GM23248 (cell line): ENCODE measurements around the gene OR8B8. TPM values are rescaled to one million over a fixed set of nuclear protein-coding genes. Genes with fewer than 3 reads are reported as not detected.
"Not testable (repeated sequence)": the region's sequence is repeated elsewhere in the genome, so short reads cannot be mapped to it uniquely, and the experiment has no call there.

Experiments used
- DNase-seq: peaks from one replicate; pipeline ENCODE4 v3.0.0-alpha.2; 2015
- H2AFZ ChIP-seq: fragments of 200-600 bp; sonication (generic); 2 replicates; pipeline ENCODE4 v1.6.1; 2016; ENCODE audit warnings: antibody characterized with exemption
- H3F3A ChIP-seq: fragments of 200-600 bp; sonication (generic); 2 replicates; pipeline ENCODE4 v1.6.1; 2016; ENCODE audit warnings: mild to moderate bottlenecking, antibody characterized with exemption, mixed run types; ENCODE audit not compliant: insufficient read depth
- H3K27ac ChIP-seq: fragments of 200-600 bp; sonication (generic); 2 replicates; pipeline ENCODE4 v1.5.1; 2016; ENCODE audit warnings: mild to moderate bottlenecking
- H3K27me3 ChIP-seq: fragments of 200-600 bp; sonication (generic); replicated peaks from 2 replicates; pipeline ENCODE4 v1.6.1; 2016; ENCODE audit warnings: mild to moderate bottlenecking; ENCODE audit not compliant: insufficient read depth
- H3K36me3 ChIP-seq: fragments of 200-600 bp; sonication (generic); 2 replicates; pipeline ENCODE4 v1.6.1; 2016; ENCODE audit warnings: low read depth, mild to moderate bottlenecking
- H3K4me1 ChIP-seq: fragments of 200-600 bp; sonication (generic); 2 replicates; pipeline ENCODE4 v1.6.1; 2016; ENCODE audit warnings: mild to moderate bottlenecking; ENCODE audit not compliant: insufficient read depth
- H3K4me2 ChIP-seq: fragments of 200-600 bp; sonication (generic); one replicate; pipeline ENCODE4 v1.6.1; 2016; ENCODE audit warnings: mild to moderate bottlenecking; ENCODE audit not compliant: unreplicated experiment
- H3K4me3 ChIP-seq: fragments of 200-600 bp; sonication (generic); 2 replicates; pipeline ENCODE4 v1.5.1; 2016; ENCODE audit warnings: mild to moderate bottlenecking
- H3K79me2 ChIP-seq: fragments of 200-600 bp; sonication (generic); 2 replicates; pipeline ENCODE4 v1.6.1; 2016; ENCODE audit warnings: mild to moderate bottlenecking; ENCODE audit not compliant: insufficient read depth
- H3K9ac ChIP-seq: fragments of 200-600 bp; sonication (generic); 2 replicates; pipeline ENCODE4 v1.6.1; 2016; ENCODE audit warnings: mild to moderate bottlenecking
- H3K9me2 ChIP-seq: fragments of 200-600 bp; sonication (generic); 2 replicates; pipeline ENCODE4 v1.6.1; 2016; ENCODE audit warnings: mixed run types, mild to moderate bottlenecking, moderate library complexity; ENCODE audit not compliant: insufficient read depth
- H3K9me3 ChIP-seq: fragments of 200-600 bp; sonication (generic); one replicate; pipeline ENCODE4 v1.6.1; 2017; ENCODE audit warnings: low read depth
- H4K20me1 ChIP-seq: fragments of 200-600 bp; sonication (generic); 2 replicates; pipeline ENCODE4 v1.6.0; 2016; ENCODE audit not compliant: insufficient read depth
- EZH2 ChIP-seq: fragments of 200-600 bp; sonication (generic); IDR thresholded peaks from 2 replicates; pipeline ENCODE4 v1.6.1; 2018; ENCODE audit warnings: antibody characterized with exemption, mild to moderate bottlenecking; ENCODE audit not compliant: insufficient read depth, poor library complexity, severe bottlenecking
- EZH2phosphoT487 ChIP-seq: fragments of 200-600 bp; sonication (generic); IDR thresholded peaks from 2 replicates; pipeline ENCODE4 v1.6.1; 2018; ENCODE audit warnings: antibody characterized with exemption, moderate library complexity, mild to moderate bottlenecking, low read depth; ENCODE audit not compliant: insufficient read depth
- WGBS, 2 experiments: methylation state at CpG; one replicate each; pipeline ENCODE4 v1.1.6; 2015 to 2017; ENCODE audit warnings: low lambda C conversion rate in 2 of 2, low coverage in 1 of 2; ENCODE audit errors: missing lambda C conversion rate in 2 of 2; 5-methylcytosine and 5-hydroxymethylcytosine counted together
- in situ Hi-C: fragments of 300-500 bp; cut with MboI; formaldehyde crosslinking; loops from 2 replicates; pipeline ENCODE4 v1.15.0; 2020
- polyA plus RNA-seq: library from polyadenylated mRNA; unstranded; fragments of >200 nt; fragmentation: Nextera tagmentation; extraction: Ambion mirVana; gene quantifications from 2 replicates; pipeline ENCODE4 v1.2.1, GENCODE V29; 2016
- total RNA-seq: library from RNA; depleted of rRNA; stranded (reverse); fragments of >200 nt; shearing (Covaris generic); gene quantifications from 2 replicates; pipeline ENCODE4 v1.2.3, GENCODE V29; 2014; rRNA removed

Gene OR8B8
- total and polyA plus RNA-seq, 2 experiments from 2014 or later = not detected

DNA sequence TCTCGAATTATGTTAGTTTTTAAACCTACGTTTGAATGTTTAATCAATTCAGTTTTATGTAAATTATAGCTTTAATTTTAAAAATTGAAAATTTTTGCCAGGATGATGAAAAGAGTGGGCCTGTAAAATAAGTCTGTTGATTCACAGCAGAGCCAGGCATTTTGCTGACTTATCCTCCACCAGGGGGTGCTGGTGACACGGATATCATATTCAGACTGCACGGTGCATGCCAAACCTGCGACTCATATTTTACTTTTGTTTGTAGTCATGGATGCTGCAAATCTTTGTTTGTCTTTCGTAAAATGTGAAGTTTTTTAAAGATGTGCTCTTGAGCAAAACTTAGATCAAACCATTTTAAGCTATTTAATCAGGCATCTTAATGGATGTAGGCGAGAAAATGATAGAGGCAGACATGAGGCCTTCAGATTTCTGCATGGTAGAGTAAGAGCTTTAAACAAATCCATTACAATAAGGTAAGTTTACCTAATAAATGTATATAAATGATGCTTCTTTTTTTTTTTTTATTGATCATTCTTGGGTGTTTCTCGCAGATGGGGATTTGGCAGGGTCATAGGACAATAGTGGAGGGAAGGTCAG is 43.1 kb downstream of the OR8B8 start:
- in situ Hi-C loops = loop anchor here (25.0 kb wide), 1 partner anchor 460 kb away; the partner anchor contains the start of gene ROBO3
- no peak overlapping the region for H3K9ac ChIP-seq
- H3K27me3 ChIP-seq = 0 out of 2 replicates have a peak, but pooled peaks cover 14% of the 10 kb centered on the region
- TF ChIP-seq EZH2 = no peak
- no peak for TF ChIP-seq EZH2phosphoT487
- H3K36me3 ChIP-seq = no peaks in the 10 kb centered on the region
- H3K4me2 ChIP-seq = no peak overlapping the region
- H3K9me3 ChIP-seq = no peaks in the 10 kb centered on the region
- 28 to 32% methylated on average over 8 of the region's 8 CpGs for WGBS, 2 experiments
- DNase-seq = peak; percentile 93
- H4K20me1 ChIP-seq = no peaks in the 10 kb centered on the region
- H3K9me2 ChIP-seq = no peaks in the 10 kb centered on the region
- no peak overlapping the region for H3K27ac ChIP-seq
- no peak overlapping the region for H2AFZ ChIP-seq
- no peaks in the 10 kb centered on the region for H3F3A ChIP-seq
- H3K4me1 ChIP-seq = no peaks in the 10 kb centered on the region
- no peaks in the 10 kb centered on the region for H3K79me2 ChIP-seq
- no peak overlapping the region for H3K4me3 ChIP-seq

DNA sequence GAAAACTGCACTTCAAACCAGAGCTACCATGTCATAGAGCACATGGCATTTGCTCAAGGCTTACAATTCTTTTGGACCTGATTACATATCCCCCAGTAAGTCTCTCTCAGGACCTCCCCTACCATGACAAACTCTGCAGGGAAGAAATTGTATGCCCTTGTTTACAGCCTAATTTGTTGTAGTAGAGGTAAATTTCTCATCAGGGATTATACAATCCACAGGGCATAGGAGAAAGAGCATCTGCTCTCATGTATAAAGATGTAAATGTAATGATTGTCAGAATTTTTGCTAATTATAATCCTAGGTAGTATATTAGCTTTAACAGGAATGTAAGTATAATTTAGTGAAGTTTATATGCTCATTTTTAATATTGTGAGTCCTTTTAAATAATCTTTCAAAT is 46.6 kb downstream of the OR8B8 start, which contains the start of gene OR8B3:
OR8B3 (minus strand) TSS at position 101 of the 400 bp plus-strand sequence. CDS start 1,673 bp downstream, outside the sequence.
- no peak within 1 kb of the TSS for H3K27ac ChIP-seq
- no peaks in the 10 kb centered on the region for H3K79me2 ChIP-seq
- in situ Hi-C loops = no loop called here
- DNase-seq = no peak
- H3K4me3 ChIP-seq = no peak within 1 kb of the TSS
- no peaks in the 10 kb centered on the region for H4K20me1 ChIP-seq
- H3K4me1 ChIP-seq = no peaks in the 10 kb centered on the region
- no peak within 1 kb of the TSS for H3K4me2 ChIP-seq
- no peaks in the 10 kb centered on the region for H3K36me3 ChIP-seq
- H3K9ac ChIP-seq = no peak within 1 kb of the TSS
- H2AFZ ChIP-seq = no peak within 1 kb of the TSS
- no peaks in the 10 kb centered on the region for H3K9me3 ChIP-seq
- TF ChIP-seq EZH2 = no peak
- no peak for TF ChIP-seq EZH2phosphoT487
- H3K9me2 ChIP-seq = no peaks in the 10 kb centered on the region
- H3F3A ChIP-seq = no peaks in the 10 kb centered on the region
- no peaks in the 10 kb centered on the region for H3K27me3 ChIP-seq

DNA sequence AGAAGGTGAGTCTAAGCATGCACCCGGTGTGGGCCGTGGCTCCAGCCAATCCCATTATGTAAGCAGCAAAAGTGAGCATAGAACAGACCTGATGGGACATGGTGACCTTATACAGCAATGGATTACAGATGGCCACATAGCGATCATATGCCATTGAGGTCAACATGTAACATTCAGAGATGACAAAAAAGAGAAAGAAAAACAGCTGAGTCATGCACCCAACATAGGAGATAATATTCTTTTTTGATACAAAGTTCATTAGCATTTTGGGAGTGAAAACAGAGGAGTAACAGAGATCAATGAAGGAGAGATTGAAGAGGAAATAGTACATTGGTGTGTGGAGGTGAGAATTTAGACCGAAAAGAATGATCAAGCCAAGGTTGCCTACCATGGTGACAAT is 48.6 kb downstream of the OR8B8 start:
- H3K4me2 ChIP-seq, H3K4me1 ChIP-seq, H3K9me3 ChIP-seq, H2AFZ ChIP-seq, DNase-seq, in situ Hi-C loops, H3K9me2 ChIP-seq, H3K27me3 ChIP-seq, H3K4me3 ChIP-seq, H4K20me1 ChIP-seq, H3F3A ChIP-seq, H3K79me2 ChIP-seq, H3K9ac ChIP-seq, H3K36me3 ChIP-seq, H3K27ac ChIP-seq: not testable (repeated sequence)
- WGBS, 2 experiments = 66 to 74% methylated on average over 2 of the region's 4 CpGs

DNA sequence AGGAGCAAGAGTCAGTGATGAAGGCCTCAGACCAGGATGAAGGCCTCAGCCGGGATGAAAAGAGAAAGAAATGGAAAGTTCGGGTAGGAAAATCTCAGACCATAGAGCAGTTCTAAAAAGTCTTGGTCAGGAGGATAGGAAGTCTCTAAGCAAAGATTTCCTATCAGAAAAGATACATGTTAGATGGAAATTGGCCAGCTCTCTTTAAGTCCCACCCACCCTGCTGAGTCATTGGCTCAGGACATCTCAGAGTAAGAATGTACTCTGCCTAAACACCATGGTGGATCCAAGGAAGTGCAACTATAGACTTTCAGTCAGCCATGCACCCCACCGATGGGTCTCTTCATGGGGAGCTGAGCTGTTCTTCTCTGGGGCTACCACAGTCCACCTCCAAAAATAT is 51.1 kb downstream of the OR8B8 start:
- H3K4me1 ChIP-seq = no peaks in the 10 kb centered on the region
- no peak overlapping the region for H2AFZ ChIP-seq
- no peak overlapping the region for H3K27ac ChIP-seq
- no peaks in the 10 kb centered on the region for H3K79me2 ChIP-seq
- H3K27me3 ChIP-seq = no peaks in the 10 kb centered on the region
- in situ Hi-C loops = no loop called here
- no peak overlapping the region for H3K4me2 ChIP-seq
- no peaks in the 10 kb centered on the region for H4K20me1 ChIP-seq
- H3K36me3 ChIP-seq = no peaks in the 10 kb centered on the region
- H3K4me3 ChIP-seq = no peak overlapping the region
- no peaks in the 10 kb centered on the region for H3F3A ChIP-seq
- DNase-seq = peak; percentile 53
- H3K9ac ChIP-seq = no peak overlapping the region
- no peak for TF ChIP-seq EZH2
- TF ChIP-seq EZH2phosphoT487 = no peak
- no peaks in the 10 kb centered on the region for H3K9me3 ChIP-seq
- no peaks in the 10 kb centered on the region for H3K9me2 ChIP-seq
- WGBS, 2 experiments = 38 to 56% methylated on average over 3 of the region's 3 CpGs

Other genes with a start within 250 kb of the OR8B8 start
- not detected in 2 replicates for gene OR8G1, start 204.6 kb downstream of the OR8B8 start, total RNA-seq
- gene OR8G1, start 204.6 kb downstream of the OR8B8 start, polyA plus RNA-seq = not detected in 2 replicates
- gene OR8G5, start 189.3 kb downstream of the OR8B8 start, total RNA-seq = not detected in 2 replicates
- gene OR8G5, start 189.3 kb downstream of the OR8B8 start, polyA plus RNA-seq = not detected in 2 replicates
- gene OR8D1, start 131.7 kb downstream of the OR8B8 start, total RNA-seq = not detected in 2 replicates
- not detected in 2 replicates for gene OR8D1, start 131.7 kb downstream of the OR8B8 start, polyA plus RNA-seq
- gene OR8D2, start 125.5 kb downstream of the OR8B8 start, total RNA-seq = not detected in 2 replicates
- not detected in 2 replicates for gene OR8D2, start 125.5 kb downstream of the OR8B8 start, polyA plus RNA-seq
- not detected in 2 replicates for gene OR8B2, start 61.2 kb downstream of the OR8B8 start, total RNA-seq
- not detected in 2 replicates for gene OR8B2, start 61.2 kb downstream of the OR8B8 start, polyA plus RNA-seq
- gene OR8B3, start 46.7 kb downstream of the OR8B8 start, total RNA-seq = not detected in 2 replicates
- gene OR8B3, start 46.7 kb downstream of the OR8B8 start, polyA plus RNA-seq = not detected in 2 replicates
- not detected in 2 replicates for gene OR8B4, start 20.8 kb downstream of the OR8B8 start, total RNA-seq
- gene OR8B4, start 20.8 kb downstream of the OR8B8 start, polyA plus RNA-seq = not detected in 2 replicates
- not detected in 2 replicates for gene OR8B12, start 98.0 kb upstream of the OR8B8 start, total RNA-seq
- gene OR8B12, start 98.0 kb upstream of the OR8B8 start, polyA plus RNA-seq = not detected in 2 replicates
- not detected in 2 replicates for gene OR8A1, start 124.3 kb upstream of the OR8B8 start, total RNA-seq
- gene OR8A1, start 124.3 kb upstream of the OR8B8 start, polyA plus RNA-seq = not detected in 2 replicates
- gene PANX3, start 165.7 kb upstream of the OR8B8 start, total RNA-seq = not detected in 2 replicates
- not detected in 2 replicates for gene PANX3, start 165.7 kb upstream of the OR8B8 start, polyA plus RNA-seq
- gene TBRG1, start 177.2 kb upstream of the OR8B8 start, total RNA-seq = 25.8 and 27.6 TPM in 2 replicates
- gene TBRG1, start 177.2 kb upstream of the OR8B8 start, polyA plus RNA-seq = 43.1 and 43.5 TPM in 2 replicates
- 19.5 and 22.6 TPM in 2 replicates for gene SIAE, start 228.0 kb upstream of the OR8B8 start, total RNA-seq
- 7.2 and 9.2 TPM in 2 replicates for gene SIAE, start 228.0 kb upstream of the OR8B8 start, polyA plus RNA-seq
- 4.9 and 6.5 TPM in 2 replicates for gene SPA17, start 228.2 kb upstream of the OR8B8 start, total RNA-seq
- 12.4 and 14.0 TPM in 2 replicates for gene SPA17, start 228.2 kb upstream of the OR8B8 start, polyA plus RNA-seq